ENCODE results near the gene FDX2. TPM values are rescaled to one million over a fixed set of nuclear protein-coding genes. Genes with fewer than 3 reads are reported as not detected.

FDX2 gene
- total and polyA plus RNA-seq, 2 donors (not counting 1 experiment from before 2014, with no cell fraction given): 13.9 to 21.5 TPM

GRCh38 chr19:10290876-10291553, 24.8 kb downstream of the FDX2 start:
- peak overlapping the region in 4 of 5 experiments; percentile 33 to 63 (median 42) for H3K4me3 ChIP-seq (ENCODE audit: control extremely low read depth in 1 of 5, extremely low read depth in 1 of 5, insufficient read depth in 1 of 5, low read depth in 2 of 5, low read length in 4 of 5)
- no peak overlapping the region for H3K27ac ChIP-seq (ENCODE audit: low read length in 2 of 2)
- peak; percentile 16 for ATAC-seq (ENCODE audit: low read depth)
- TF ChIP-seq EZH2 (IDR thresholded peaks at IDR 0.05; ENCODE audit: borderline replicate concordance, insufficient read depth, low read depth, low read length, poor library complexity, severe bottlenecking) (no peak), CTCF (IDR thresholded peaks at IDR 0.05) (no peak)
- H2AFZ ChIP-seq (ENCODE audit: insufficient read depth, low read depth, low read length, poor library complexity, severe bottlenecking): peak overlapping the region; percentile 66
- intact Hi-C loops (cut with micrococcal nuclease): loop anchor here (1.0 kb wide), 1 partner anchor 21 kb away; no protein-coding TSS in a partner anchor
- WGBS (ENCODE audit: insufficient coverage): 1% methylated on average over 57 of the region's 57 CpGs
- peaks cover 97 to 100% of the 10 kb centered on the region in 2 donors for H3K4me1 ChIP-seq (ENCODE audit: control insufficient read depth in 2 of 2, insufficient read depth in 2 of 2, low read length in 2 of 2)
- POLR2A ChIA-PET: interaction anchor here (0.6 to 1.1 kb wide), 4 partner anchors 21 to 186 kb away, joined by 3 to 6 read pairs (median 4); partner anchors contain the start of genes ICAM1 and RAVER1
- Mint-ChIP-seq H3K9me3 (ENCODE audit: insufficient read depth) (no peaks in the 10 kb centered on the region), H3K4me3 (peak overlapping the region; percentile 87), H3K27me3 (peaks cover 45% of the 10 kb centered on the region), H3K4me1 (peaks cover 80% of the 10 kb centered on the region), H3K27ac (peak overlapping the region; percentile 26)
- DNase-seq: peak; percentile 76
- CTCF ChIA-PET: interaction anchor here (0.8 to 8.5 kb wide), 9 partner anchors 11 to 135 kb away, joined by 3 to 116 read pairs (median 5); partner anchors contain the start of genes ICAM1 and TYK2
- peak overlapping the region; percentile 96 for H3K4me2 ChIP-seq (replicated peaks; ENCODE audit: low read depth, low read length, poor library complexity, severe bottlenecking)
- peak overlapping the region; percentile 64 for H3K9ac ChIP-seq (ENCODE audit: low read length)
- peaks cover 0 to 2% of the 10 kb centered on the region in 2 experiments for H3K36me3 ChIP-seq (replicated peaks in 1 of 2; ENCODE audit: control extremely low read depth in 1 of 2, control insufficient read depth in 1 of 2, extremely low read depth in 1 of 2, insufficient read depth in 2 of 2, low read length in 1 of 2)
- H4K20me1 ChIP-seq (ENCODE audit: control insufficient read depth, insufficient read depth, low read length, poor library complexity, severe bottlenecking): peaks cover 29% of the 10 kb centered on the region
- no peaks in the 10 kb centered on the region for H3K79me2 ChIP-seq (ENCODE audit: control insufficient read depth, insufficient read depth, low read length)
- peaks cover 0 to 75% (median 0%) of the 10 kb centered on the region in 3 donors for H3K9me3 ChIP-seq (ENCODE audit: control extremely low read depth in 1 of 3, control insufficient read depth in 2 of 3, insufficient read depth in 1 of 3, low read length in 2 of 3)
- peaks cover 0 to 92% (median 61%) of the 10 kb centered on the region in 4 experiments for H3K27me3 ChIP-seq (replicated peaks in 1 of 4; ENCODE audit: control extremely low read depth in 1 of 4, control insufficient read depth in 3 of 4, insufficient read depth in 4 of 4, low read length in 3 of 4)

All from B cell (primary cell).